HG02943 (cell line): ENCODE results near the gene MEGF6.
"Not testable (repeated sequence)": the region's sequence is repeated elsewhere in the genome, so short reads cannot be mapped to it uniquely, and the experiment has no call there.

Source experiments
- ATAC-seq: cut with Tn5 transposase; IDR thresholded peaks from one replicate; pipeline ENCODE4 v1.9.1; 2021; ENCODE audit warnings: mild to moderate bottlenecking, low read depth, moderate library complexity; ENCODE audit not compliant: unreplicated experiment

Gene MEGF6

GRCh38 chr1:3577711-3578432 is 33.4 kb downstream of the MEGF6 start:
- no peak for ATAC-seq

- no peak for ATAC-seq
Measured at GRCh38 chr1:3577300-3577699, 34.0 kb downstream of the MEGF6 start.

- no peak for ATAC-seq
Measured at GRCh38 chr1:3575993-3576392, 35.3 kb downstream of the MEGF6 start.

GRCh38 chr1:3575515-3575914 is 35.8 kb downstream of the MEGF6 start:
- not testable (repeated sequence) for ATAC-seq

GRCh38 chr1:3573500-3573899 is 37.8 kb downstream of the MEGF6 start:
- ATAC-seq = no peak

GRCh38 chr1:3572638-3573037 is 38.7 kb downstream of the MEGF6 start:
- not testable (repeated sequence) for ATAC-seq

GRCh38 chr1:3571263-3571662 is 40.0 kb downstream of the MEGF6 start:
- no peak for ATAC-seq

GRCh38 chr1:3570066-3570986 is 41.0 kb downstream of the MEGF6 start:
- ATAC-seq = no peak

GRCh38 chr1:3569436-3569835 is 41.9 kb downstream of the MEGF6 start:
- ATAC-seq = no peak

- no peak for ATAC-seq
Measured at GRCh38 chr1:3568815-3569435, 42.4 kb downstream of the MEGF6 start.

GRCh38 chr1:3566951-3567804 is 44.1 kb downstream of the MEGF6 start:
- no peak for ATAC-seq

- no peak for ATAC-seq
Measured at GRCh38 chr1:3566003-3566885, 45.1 kb downstream of the MEGF6 start.

- no peak for ATAC-seq
Measured at GRCh38 chr1:3564921-3565831, 46.1 kb downstream of the MEGF6 start.

- ATAC-seq = no peak
Measured at GRCh38 chr1:3563610-3564009, 47.7 kb downstream of the MEGF6 start.

- ATAC-seq = no peak
Measured at GRCh38 chr1:3563125-3563524, 48.2 kb downstream of the MEGF6 start.

GRCh38 chr1:3562712-3563111 is 48.6 kb downstream of the MEGF6 start:
- no peak for ATAC-seq

- ATAC-seq = no peak
Measured at GRCh38 chr1:3561702-3562101, 49.6 kb downstream of the MEGF6 start.

GRCh38 chr1:3560981-3561380 is 50.3 kb downstream of the MEGF6 start:
- no peak for ATAC-seq
